Transverse colon (tissue), 4 donors: Measurements from ENCODE around the gene GFPT2.

Experiments
- CTCF ChIP-seq, 5 experiments: fragments of 200-600 bp in 3 of 5; fragments of 450-650 bp in 2 of 5; sonication (generic) in 3 of 5; IDR thresholded peaks; 1 replicate in 2 of 5; 2 replicates in 3 of 5; pipeline ENCODE4 v1.5.1; 2016 to 2017; ENCODE audit warnings: antibody characterized with exemption in 5 of 5, inconsistent platforms in 3 of 5, mild to moderate bottlenecking in 2 of 5, moderate library complexity in 1 of 5
- POLR2A ChIP-seq: fragments of 450-650 bp; IDR thresholded peaks from one replicate; pipeline ENCODE4 v1.6.1; 2016; ENCODE audit warnings: antibody characterized with exemption, mild to moderate bottlenecking, moderate library complexity
- POLR2AphosphoS5 ChIP-seq, 3 donors: sonication (generic); formaldehyde crosslinking; IDR thresholded peaks; one replicate each; pipeline ENCODE4 v1.6.1; 2016; ENCODE audit warnings: antibody characterized with exemption in 3 of 3

GRCh38 chr5:180282281-180282680 lies 70.9 kb downstream of the GFPT2 start:
- TF ChIP-seq POLR2AphosphoS5 (IDR thresholded peaks at IDR 0.05) (no peak), CTCF (IDR thresholded peaks at IDR 0.05) (no peak), POLR2A (no peak)
